Activated CD4-positive, alpha-beta memory T cell treated with anti-CD3 and anti-CD28 coated beads, Interleukin-2, amount 10 ng/mL, durations not matched to agents 7 days and 5 days (primary cell): Measurements from ENCODE around the gene ZNF100. TPM values are rescaled to one million over a fixed set of nuclear protein-coding genes. Genes with fewer than 3 reads are reported as not detected.
"Not testable (repeated sequence)": the region's sequence is repeated elsewhere in the genome, so short reads cannot be mapped to it uniquely, and the experiment has no call there.

Experiments used
- CTCF ChIA-PET: fragments of 350-600 bp; sonication (Branson Sonifier 250); formaldehyde crosslinking; loops from one replicate; lab custom pipeline; 2021; ENCODE audit warnings: antibody characterized with exemption, inconsistent platforms; lab: Charles Lee
- POLR2A ChIA-PET: fragments of 350-600 bp; sonication (Branson Sonifier 250); formaldehyde crosslinking; loops from one replicate; lab custom pipeline; 2021; ENCODE audit warnings: antibody characterized with exemption; lab: Charles Lee
- DNase-seq: peaks from one replicate; pipeline ENCODE4 v3.0.0-alpha.2; 2020
- H3K27ac Mint-ChIP-seq: one replicate; pipeline ENCODE4 v1.8.0; 2021; ENCODE audit warnings: mild to moderate bottlenecking, mixed read lengths
- H3K27me3 Mint-ChIP-seq: one replicate; pipeline ENCODE4 v1.8.0; 2021; ENCODE audit warnings: mixed read lengths
- H3K36me3 Mint-ChIP-seq: one replicate; pipeline ENCODE4 v1.8.0; 2021; ENCODE audit warnings: low read depth, mixed read lengths
- H3K4me1 Mint-ChIP-seq: one replicate; pipeline ENCODE4 v1.8.0; 2021; ENCODE audit warnings: mixed read lengths
- H3K4me3 Mint-ChIP-seq: one replicate; pipeline ENCODE4 v1.8.0; 2021; ENCODE audit warnings: mild to moderate bottlenecking, mixed read lengths
- H3K9me3 Mint-ChIP-seq: one replicate; pipeline ENCODE4 v1.8.0; 2021; ENCODE audit warnings: mixed read lengths
- total RNA-seq, 2 experiments: library from RNA; stranded (reverse); gene quantifications; one replicate each; pipeline ENCODE4 v1.2.3, GENCODE V29; 2021

The ZNF100 gene
- 10 to 100 TPM; 18.9 to 19.5 TPM for total RNA-seq

- Mint-ChIP-seq H3K4me1 (peaks cover 18% of the 10 kb centered on the region), H3K27me3 (no peaks in the 10 kb centered on the region), H3K36me3 (peaks cover 50% of the 10 kb centered on the region)
Observed at GRCh38 chr19:21767065-21767800, at the start of gene ZNF100. ZNF100 (minus strand) TSS chr19:21767579; CDS start chr19:21767429, 150 bp downstream.

GRCh38 chr19:21812448-21812847 lies 45.1 kb upstream of the ZNF100 start:
- POLR2A ChIA-PET: interaction anchor here (1.7 kb wide), 1 partner anchor 10 kb away, joined by 3 read pairs; no protein-coding TSS in a partner anchor
- Mint-ChIP-seq H3K27ac (no peak overlapping the region), H3K4me3 (no peak overlapping the region), H3K36me3 (peaks cover 91% of the 10 kb centered on the region), H3K27me3 (no peaks in the 10 kb centered on the region), H3K9me3 (peaks cover 47% of the 10 kb centered on the region), H3K4me1 (no peaks in the 10 kb centered on the region)
- DNase-seq: no peak
- CTCF ChIA-PET: no interaction called here

More at GRCh38 chr19:21767065-21767800, at the start of gene ZNF100:
- peak; percentile 88 for DNase-seq
- Mint-ChIP-seq H3K4me3 (peak within 1 kb of the TSS; percentile 93), H3K9me3 (peaks cover 14% of the 10 kb centered on the region), H3K27ac (peak within 1 kb of the TSS; percentile 80)
- ChIA-PET POLR2A (interaction anchor here (0.6 to 3.1 kb wide), 27 partner anchors 14 to 1901 kb away, joined by 3 to 37 read pairs (median 4); partner anchors contain the start of genes ZNF253, ZNF257, ZNF429 and ZNF43), CTCF (interaction anchor here (0.9 to 1.2 kb wide), 3 partner anchors 69 to 438 kb away, joined by 3 to 9 read pairs (median 3); partner anchors contain the start of genes ZNF43 and ZNF708)

GRCh38 chr19:21808400-21809000 lies 41.1 kb upstream of the ZNF100 start:
- Mint-ChIP-seq H3K9me3 (peaks cover 53% of the 10 kb centered on the region), H3K36me3 (peaks cover 60% of the 10 kb centered on the region)
- CTCF ChIA-PET, H3K27ac Mint-ChIP-seq, H3K4me3 Mint-ChIP-seq, DNase-seq, H3K4me1 Mint-ChIP-seq, H3K27me3 Mint-ChIP-seq: not testable (repeated sequence)
- POLR2A ChIA-PET: interaction anchor here (1.0 kb wide), 1 partner anchor 27 kb away, joined by 4 read pairs; the partner anchor contains the start of gene ZNF43

GRCh38 chr19:21789466-21790085 lies 22.2 kb upstream of the ZNF100 start:
- H3K27me3 Mint-ChIP-seq: no peaks in the 10 kb centered on the region
- ChIA-PET POLR2A (interaction anchor here (1.2 kb wide), 1 partner anchor 22 kb away, joined by 3 read pairs; the partner anchor contains the start of gene ZNF100), CTCF (no interaction called here)
- H3K36me3 Mint-ChIP-seq: no peaks in the 10 kb centered on the region
- no peak overlapping the region for H3K4me3 Mint-ChIP-seq
- no peak for DNase-seq
- peaks cover 41% of the 10 kb centered on the region for H3K9me3 Mint-ChIP-seq
- no peak overlapping the region for H3K27ac Mint-ChIP-seq
- H3K4me1 Mint-ChIP-seq: no peaks in the 10 kb centered on the region

GRCh38 chr19:21786936-21787335 lies 19.6 kb upstream of the ZNF100 start:
- H3K27ac Mint-ChIP-seq: no peak overlapping the region
- ChIA-PET CTCF (no interaction called here), POLR2A (interaction anchor here (1.8 kb wide), 1 partner anchor 19 kb away, joined by 5 read pairs; the partner anchor contains the start of gene ZNF100)
- no peaks in the 10 kb centered on the region for H3K27me3 Mint-ChIP-seq
- DNase-seq: no peak
- H3K36me3 Mint-ChIP-seq: no peaks in the 10 kb centered on the region
- no peaks in the 10 kb centered on the region for H3K4me1 Mint-ChIP-seq
- H3K9me3 Mint-ChIP-seq: peaks cover 47% of the 10 kb centered on the region
- H3K4me3 Mint-ChIP-seq: no peak overlapping the region

- POLR2A ChIA-PET, H3K4me1 Mint-ChIP-seq, H3K27ac Mint-ChIP-seq, CTCF ChIA-PET, H3K36me3 Mint-ChIP-seq, H3K4me3 Mint-ChIP-seq, H3K27me3 Mint-ChIP-seq, DNase-seq: not testable (repeated sequence)
- H3K9me3 Mint-ChIP-seq: peaks cover 16% of the 10 kb centered on the region
Observed at GRCh38 chr19:21775792-21776191, 8.4 kb upstream of the ZNF100 start.

GRCh38 chr19:21766705-21767064 lies 694 bp downstream of the ZNF100 start:
- H3K36me3 Mint-ChIP-seq: peaks cover 56% of the 10 kb centered on the region
- ChIA-PET POLR2A (interaction anchor here (0.8 to 3.1 kb wide), 20 partner anchors 20 to 1901 kb away, joined by 3 to 37 read pairs (median 4); partner anchors contain the start of genes ZNF253, ZNF257, ZNF429 and ZNF43), CTCF (interaction anchor here (1.1 to 1.2 kb wide), 2 partner anchors 70 to 85 kb away, joined by 3 to 9 read pairs; partner anchors contain the start of gene ZNF43)
- DNase-seq, H3K27me3 Mint-ChIP-seq: not testable (repeated sequence)
- H3K27ac Mint-ChIP-seq: peak overlapping the region; percentile 80
- peak overlapping the region; percentile 93 for H3K4me3 Mint-ChIP-seq
- peaks cover 19% of the 10 kb centered on the region for H3K4me1 Mint-ChIP-seq
- H3K9me3 Mint-ChIP-seq: peaks cover 15% of the 10 kb centered on the region

GRCh38 chr19:21765151-21765550 lies 2.2 kb downstream of the ZNF100 start:
- Mint-ChIP-seq H3K36me3 (peaks cover 70% of the 10 kb centered on the region), H3K27me3 (no peaks in the 10 kb centered on the region), H3K9me3 (peaks cover 22% of the 10 kb centered on the region), H3K4me3 (no peak overlapping the region), H3K4me1 (peaks cover 20% of the 10 kb centered on the region), H3K27ac (no peak overlapping the region)
- CTCF ChIA-PET: no interaction called here
- no peak for DNase-seq
- POLR2A ChIA-PET: interaction anchor here (1.0 to 2.0 kb wide), 2 partner anchors 71 to 260 kb away, joined by 3 to 7 read pairs; partner anchors contain the start of genes ZNF429 and ZNF43

GRCh38 chr19:21761547-21761946 lies 5.8 kb downstream of the ZNF100 start:
- DNase-seq, POLR2A ChIA-PET, H3K27ac Mint-ChIP-seq, H3K27me3 Mint-ChIP-seq, H3K4me3 Mint-ChIP-seq: not testable (repeated sequence)
- Mint-ChIP-seq H3K4me1 (peaks cover 18% of the 10 kb centered on the region), H3K36me3 (peaks cover 95% of the 10 kb centered on the region), H3K9me3 (peaks cover 43% of the 10 kb centered on the region)
- CTCF ChIA-PET: interaction anchor here (0.7 kb wide), 1 partner anchor 19 kb away, joined by 3 read pairs; no protein-coding TSS in a partner anchor

GRCh38 chr19:21758296-21758695 lies 9.1 kb downstream of the ZNF100 start:
- ChIA-PET CTCF (no interaction called here), POLR2A (no interaction called here)
- Mint-ChIP-seq H3K27ac (no peak overlapping the region), H3K27me3 (no peaks in the 10 kb centered on the region), H3K4me3 (no peak overlapping the region), H3K4me1 (peaks cover 2% of the 10 kb centered on the region), H3K36me3 (peaks cover 96% of the 10 kb centered on the region), H3K9me3 (peaks cover 56% of the 10 kb centered on the region)
- DNase-seq: no peak

- H3K27ac Mint-ChIP-seq, POLR2A ChIA-PET, DNase-seq, CTCF ChIA-PET, H3K27me3 Mint-ChIP-seq, H3K4me3 Mint-ChIP-seq, H3K4me1 Mint-ChIP-seq: not testable (repeated sequence)
- Mint-ChIP-seq H3K9me3 (peaks cover 62% of the 10 kb centered on the region), H3K36me3 (peaks cover 95% of the 10 kb centered on the region)
Observed at GRCh38 chr19:21755555-21755954, 11.8 kb downstream of the ZNF100 start.

- Mint-ChIP-seq H3K4me3 (no peak overlapping the region), H3K36me3 (peaks cover 94% of the 10 kb centered on the region), H3K4me1 (peaks cover 2% of the 10 kb centered on the region), H3K27me3 (no peaks in the 10 kb centered on the region), H3K27ac (no peak overlapping the region), H3K9me3 (peaks cover 60% of the 10 kb centered on the region)
- no peak for DNase-seq
- CTCF ChIA-PET: no interaction called here
- POLR2A ChIA-PET: interaction anchor here (1.0 kb wide), 1 partner anchor 16 kb away, joined by 3 read pairs; the partner anchor contains the start of gene ZNF100
Observed at GRCh38 chr19:21751384-21751783, 16.0 kb downstream of the ZNF100 start.
